Measurements from ENCODE around the gene TMEM69.

The TMEM69 gene

DNA sequence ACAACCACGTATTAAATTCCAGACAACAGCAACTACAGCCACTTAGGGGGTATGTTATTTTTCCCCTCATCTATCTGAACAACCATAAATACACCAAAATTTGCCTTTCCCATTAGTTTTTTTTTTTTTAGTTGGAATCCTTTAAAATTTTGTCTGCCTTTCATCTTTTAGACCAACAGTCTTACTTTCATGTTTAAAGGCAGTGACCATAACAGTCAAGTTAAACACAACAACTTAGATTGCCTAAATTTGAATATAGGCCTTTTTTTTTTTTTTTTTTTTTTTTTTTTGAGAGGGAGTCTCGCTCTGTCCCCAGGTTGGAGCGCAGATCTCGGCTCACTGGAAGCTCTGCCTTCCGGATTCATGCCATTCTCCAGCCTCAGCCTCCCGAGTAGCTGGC, 5.0 kb upstream of the TMEM69 start:
- H3K79me2 ChIP-seq (ENCODE audit: insufficient read depth, low read length): peaks cover 83% of the 10 kb centered on the region
- H3K9me3 ChIP-seq (ENCODE audit: low read length): no peaks in the 10 kb centered on the region
- H3K27ac ChIP-seq (ENCODE audit: low read depth, low read length, poor library complexity, severe bottlenecking): peak overlapping the region; percentile 41
- peak overlapping the region; percentile 31; the same call in 1 of the 2 replicates for H3K4me2 ChIP-seq (ENCODE audit: low read length)
- H4K20me1 ChIP-seq (ENCODE audit: insufficient read depth, low read length): no peaks in the 10 kb centered on the region
- no peak overlapping the region for H3K9ac ChIP-seq (ENCODE audit: low read length)
- no peaks in the 10 kb centered on the region for H3K36me3 ChIP-seq (ENCODE audit: insufficient read depth, low read length)
- H2AFZ ChIP-seq (ENCODE audit: low read length): no peak overlapping the region
- H3K4me3 ChIP-seq (ENCODE audit: low read depth, low read length, poor library complexity, severe bottlenecking): peak overlapping the region; percentile 15
- H3F3A ChIP-seq (ENCODE audit: insufficient read depth, low read length): no peaks in the 10 kb centered on the region
- TF ChIP-seq, protein P1, sequence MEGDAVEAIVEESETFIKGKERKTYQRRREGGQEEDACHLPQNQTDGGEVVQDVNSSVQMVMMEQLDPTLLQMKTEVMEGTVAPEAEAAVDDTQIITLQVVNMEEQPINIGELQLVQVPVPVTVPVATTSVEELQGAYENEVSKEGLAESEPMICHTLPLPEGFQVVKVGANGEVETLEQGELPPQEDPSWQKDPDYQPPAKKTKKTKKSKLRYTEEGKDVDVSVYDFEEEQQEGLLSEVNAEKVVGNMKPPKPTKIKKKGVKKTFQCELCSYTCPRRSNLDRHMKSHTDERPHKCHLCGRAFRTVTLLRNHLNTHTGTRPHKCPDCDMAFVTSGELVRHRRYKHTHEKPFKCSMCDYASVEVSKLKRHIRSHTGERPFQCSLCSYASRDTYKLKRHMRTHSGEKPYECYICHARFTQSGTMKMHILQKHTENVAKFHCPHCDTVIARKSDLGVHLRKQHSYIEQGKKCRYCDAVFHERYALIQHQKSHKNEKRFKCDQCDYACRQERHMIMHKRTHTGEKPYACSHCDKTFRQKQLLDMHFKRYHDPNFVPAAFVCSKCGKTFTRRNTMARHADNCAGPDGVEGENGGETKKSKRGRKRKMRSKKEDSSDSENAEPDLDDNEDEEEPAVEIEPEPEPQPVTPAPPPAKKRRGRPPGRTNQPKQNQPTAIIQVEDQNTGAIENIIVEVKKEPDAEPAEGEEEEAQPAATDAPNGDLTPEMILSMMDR (IDR thresholded peaks at IDR 0.05; ENCODE audit: low read length): no peak
- TF ChIP-seq EZH2 (IDR thresholded peaks at IDR 0.05; ENCODE audit: borderline replicate concordance, low read length): no peak
- H3K9me2 ChIP-seq (ENCODE audit: low read depth, low read length): no peaks in the 10 kb centered on the region
- H3K4me1 ChIP-seq (ENCODE audit: insufficient read depth, low read length, severe bottlenecking): peaks cover 72% of the 10 kb centered on the region
- H3K27me3 ChIP-seq (ENCODE audit: insufficient read depth, low read length): no peaks in the 10 kb centered on the region

DNA sequence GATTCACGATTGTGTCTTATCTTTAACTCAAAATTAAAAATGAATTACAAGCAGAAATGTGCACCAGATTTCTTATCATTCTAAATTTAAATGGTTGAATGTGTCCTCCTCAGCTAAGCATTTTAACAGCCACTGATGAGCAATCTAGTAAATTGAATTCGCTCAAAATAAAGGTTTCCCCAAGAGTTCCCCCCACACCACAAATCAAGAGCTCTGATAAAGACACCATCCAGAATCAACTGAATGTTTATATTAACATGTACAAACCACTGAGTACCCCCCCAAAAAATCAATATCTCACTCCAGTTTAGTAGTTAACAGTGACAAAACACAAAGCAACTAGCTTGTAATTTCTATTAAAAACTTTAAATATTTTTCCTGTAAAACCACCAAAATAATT, 3.6 kb upstream of the TMEM69 start:
- no peaks in the 10 kb centered on the region for H3K9me3 ChIP-seq (ENCODE audit: low read length)
- H3K4me1 ChIP-seq (ENCODE audit: insufficient read depth, low read length, severe bottlenecking): peaks cover 65% of the 10 kb centered on the region
- no peak for TF ChIP-seq EZH2 (IDR thresholded peaks at IDR 0.05; ENCODE audit: borderline replicate concordance, low read length)
- TF ChIP-seq, protein P1 (IDR thresholded peaks at IDR 0.05; ENCODE audit: low read length): no peak
- H3K9ac ChIP-seq (ENCODE audit: low read length): peak overlapping the region; percentile 91
- no peaks in the 10 kb centered on the region for H4K20me1 ChIP-seq (ENCODE audit: insufficient read depth, low read length)
- no peaks in the 10 kb centered on the region for H3K36me3 ChIP-seq (ENCODE audit: insufficient read depth, low read length)
- H3K27ac ChIP-seq (ENCODE audit: low read depth, low read length, poor library complexity, severe bottlenecking): no peak overlapping the region
- H2AFZ ChIP-seq (ENCODE audit: low read length): no peak overlapping the region
- H3F3A ChIP-seq (ENCODE audit: insufficient read depth, low read length): no peaks in the 10 kb centered on the region
- H3K4me3 ChIP-seq (ENCODE audit: low read depth, low read length, poor library complexity, severe bottlenecking): peak overlapping the region; percentile 92
- H3K4me2 ChIP-seq (ENCODE audit: low read length): peak overlapping the region; percentile 77
- H3K27me3 ChIP-seq (ENCODE audit: insufficient read depth, low read length): no peaks in the 10 kb centered on the region
- peaks cover 79% of the 10 kb centered on the region for H3K79me2 ChIP-seq (ENCODE audit: insufficient read depth, low read length)
- no peaks in the 10 kb centered on the region for H3K9me2 ChIP-seq (ENCODE audit: low read depth, low read length)

DNA sequence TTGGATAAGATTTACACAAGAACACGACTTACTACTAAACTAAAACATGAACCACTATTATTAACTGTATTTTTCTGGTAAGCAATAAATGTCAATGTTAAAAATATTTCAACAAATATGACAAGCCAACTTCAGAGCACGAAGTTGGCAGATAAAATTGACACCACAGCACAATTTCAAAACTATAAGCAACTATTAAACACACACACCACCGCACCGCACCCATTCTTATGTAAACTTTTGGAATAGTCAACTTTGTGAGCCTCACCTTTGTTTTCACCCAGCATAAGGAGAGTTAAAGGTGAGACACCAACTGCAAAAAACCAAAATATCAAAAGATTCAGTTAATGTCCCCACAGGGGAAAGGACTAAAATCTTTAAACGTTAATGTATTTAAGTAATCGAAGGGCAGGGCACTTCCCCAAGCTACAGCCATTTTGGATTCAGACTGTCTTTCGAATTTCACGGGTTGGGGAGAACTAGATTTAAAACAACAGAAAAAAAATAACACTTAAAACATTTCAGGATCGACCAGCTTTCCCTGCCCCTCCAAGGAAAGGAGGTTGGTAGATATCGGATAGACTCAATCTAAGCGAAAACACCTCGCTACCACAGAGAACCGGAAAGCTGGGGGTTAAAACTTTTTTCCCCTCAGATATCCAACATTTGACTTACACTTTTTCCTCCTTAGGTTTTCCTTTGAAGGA, 2.5 kb upstream of the TMEM69 start:
- no peaks in the 10 kb centered on the region for H3K9me3 ChIP-seq (ENCODE audit: low read length)
- H3K9ac ChIP-seq (ENCODE audit: low read length): peak overlapping the region; percentile 91
- H3K79me2 ChIP-seq (ENCODE audit: insufficient read depth, low read length): peaks cover 76% of the 10 kb centered on the region
- peaks cover 8% of the 10 kb centered on the region; the same call in 1 of the 2 replicates for H3K36me3 ChIP-seq (ENCODE audit: insufficient read depth, low read length)
- peak overlapping the region; percentile 77 for H3K4me2 ChIP-seq (ENCODE audit: low read length)
- peak overlapping the region; percentile 95 for H3K27ac ChIP-seq (ENCODE audit: low read depth, low read length, poor library complexity, severe bottlenecking)
- peaks cover 60% of the 10 kb centered on the region for H3K4me1 ChIP-seq (ENCODE audit: insufficient read depth, low read length, severe bottlenecking)
- H4K20me1 ChIP-seq (ENCODE audit: insufficient read depth, low read length): no peaks in the 10 kb centered on the region
- H3F3A ChIP-seq (ENCODE audit: insufficient read depth, low read length): no peaks in the 10 kb centered on the region
- TF ChIP-seq, protein P1 (IDR thresholded peaks at IDR 0.05; ENCODE audit: low read length): no peak
- TF ChIP-seq EZH2 (IDR thresholded peaks at IDR 0.05; ENCODE audit: borderline replicate concordance, low read length): no peak
- H3K9me2 ChIP-seq (ENCODE audit: low read depth, low read length): no peaks in the 10 kb centered on the region
- peak overlapping the region; percentile 92 for H3K4me3 ChIP-seq (ENCODE audit: low read depth, low read length, poor library complexity, severe bottlenecking)
- H2AFZ ChIP-seq (ENCODE audit: low read length): no peak overlapping the region
- no peaks in the 10 kb centered on the region for H3K27me3 ChIP-seq (ENCODE audit: insufficient read depth, low read length)
